ENCODE measurements around the gene FRMPD4. TPM values are rescaled to one million over a fixed set of nuclear protein-coding genes. Genes with fewer than 3 reads are reported as not detected.

FRMPD4 gene
- total and polyA plus RNA-seq, 10 of the 15 experiments (the other 5 are each of a cell fraction or from before 2014, with no cell fraction given), result not detected

DNA sequence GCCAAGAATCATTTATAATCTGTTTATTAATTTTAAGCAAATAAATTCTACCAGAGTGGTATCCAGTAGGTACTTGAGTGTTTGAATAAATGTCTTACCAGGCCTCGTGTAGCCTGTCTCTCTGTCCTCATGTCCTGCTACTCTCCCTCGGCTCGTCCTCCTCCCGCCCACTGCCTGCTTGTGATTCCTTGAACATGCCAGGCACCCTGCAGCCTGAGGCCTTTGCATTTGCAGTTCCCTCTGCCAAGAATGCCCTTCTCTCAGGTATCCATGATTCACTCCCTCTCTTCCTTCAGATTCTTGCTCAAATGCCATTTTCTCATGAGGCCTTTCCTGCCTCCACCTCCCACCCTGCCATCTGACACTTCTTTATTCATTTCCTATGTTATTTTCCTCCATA is 443.3 kb downstream of the FRMPD4 start:
- DNase-seq (ENCODE audit: low read depth, low spot score) (no peak), FAIRE-seq (no peak), ATAC-seq (no peak)
- RAD21 ChIA-PET (ENCODE audit: unreplicated experiment), result no interaction called here
- H3K9ac ChIP-seq (ENCODE audit: control insufficient read depth, insufficient read depth, low read length), result no peak overlapping the region
- WGBS (ENCODE audit: insufficient coverage, insufficient replicate concordance, low lambda C conversion rate, missing lambda C conversion rate), result 21% methylated on average over 4 of the region's 4 CpGs
- no peak overlapping the region for H3K4me3 ChIP-seq
- no peak overlapping the region for H2AFZ ChIP-seq (ENCODE audit: control insufficient read depth, low read depth, low read length)
- no peaks in the 10 kb centered on the region for H3K79me2 ChIP-seq (ENCODE audit: control insufficient read depth, insufficient read depth, low read length)
- no TSS peak for BruUV-seq (replicated peaks)
- H3K9me3 ChIP-seq (replicated peaks; ENCODE audit: control insufficient read depth, insufficient read depth, low read length), result no peaks in the 10 kb centered on the region
- in situ Hi-C loops (cut with MboI) (no loop called here), intact Hi-C loops (cut with micrococcal nuclease; ENCODE audit: unreplicated experiment) (no loop called here)
- H3K4me1 ChIP-seq (ENCODE audit: control insufficient read depth, insufficient read depth, low read length), result no peaks in the 10 kb centered on the region
- CTCF ChIA-PET, result no interaction called here
- no peaks in the 10 kb centered on the region for H3K36me3 ChIP-seq (ENCODE audit: control insufficient read depth in 2 of 2, insufficient read depth in 2 of 2, low read length in 1 of 2)
- SMC1A ChIA-PET (ENCODE audit: uncharacterized antibody, unreplicated experiment), result no interaction called here
- POLR2A ChIA-PET, result no interaction called here
- no peak overlapping the region for H3K27ac ChIP-seq (ENCODE audit: control insufficient read depth, insufficient read depth)
- no peaks in the 10 kb centered on the region for H3K27me3 ChIP-seq (replicated peaks in 1 of 2; ENCODE audit: control insufficient read depth in 2 of 2, insufficient read depth in 2 of 2, low read length in 1 of 2)
- TF ChIP-seq SMARCA5 (IDR thresholded peaks at IDR 0.05) (no peak), NRF1 (conservative IDR thresholded peaks at IDR 0.05; ENCODE audit: low read depth, low read length) (no peak)
- TF ChIP-seq, protein P1, sequence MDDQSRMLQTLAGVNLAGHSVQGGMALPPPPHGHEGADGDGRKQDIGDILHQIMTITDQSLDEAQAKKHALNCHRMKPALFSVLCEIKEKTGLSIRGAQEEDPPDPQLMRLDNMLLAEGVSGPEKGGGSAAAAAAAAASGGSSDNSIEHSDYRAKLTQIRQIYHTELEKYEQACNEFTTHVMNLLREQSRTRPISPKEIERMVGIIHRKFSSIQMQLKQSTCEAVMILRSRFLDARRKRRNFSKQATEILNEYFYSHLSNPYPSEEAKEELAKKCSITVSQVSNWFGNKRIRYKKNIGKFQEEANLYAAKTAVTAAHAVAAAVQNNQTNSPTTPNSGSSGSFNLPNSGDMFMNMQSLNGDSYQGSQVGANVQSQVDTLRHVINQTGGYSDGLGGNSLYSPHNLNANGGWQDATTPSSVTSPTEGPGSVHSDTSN (IDR thresholded peaks at IDR 0.05; ENCODE audit: insufficient replicate concordance, low read depth, low read length), result no peak
- H3K4me2 ChIP-seq (ENCODE audit: control insufficient read depth, insufficient read depth), result no peak overlapping the region
- no peaks in the 10 kb centered on the region for H4K20me1 ChIP-seq (ENCODE audit: control insufficient read depth, insufficient read depth)

DNA sequence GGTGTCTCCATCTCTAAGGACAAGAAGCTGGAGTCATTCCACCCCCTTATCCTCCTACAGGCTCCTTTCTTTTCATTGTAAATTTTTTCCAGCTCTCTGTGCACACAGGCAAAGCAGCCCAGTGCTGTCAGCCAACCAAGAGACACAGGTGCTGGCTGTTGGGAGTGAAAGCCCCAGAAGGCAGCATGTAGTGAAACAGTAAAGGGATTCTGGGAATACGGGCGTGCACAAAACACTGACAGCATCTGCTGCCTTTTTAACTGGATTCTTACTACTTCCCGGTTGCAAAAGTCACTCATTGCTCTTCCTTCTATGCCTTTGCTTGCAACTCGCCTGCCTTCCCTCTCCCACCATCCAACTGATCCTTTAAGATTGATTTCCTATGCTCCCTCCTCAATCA is 444.4 kb downstream of the FRMPD4 start:
- no peaks in the 10 kb centered on the region for H3K27me3 ChIP-seq (replicated peaks in 1 of 2; ENCODE audit: control insufficient read depth in 2 of 2, insufficient read depth in 2 of 2, low read length in 1 of 2)
- TF ChIP-seq WRNIP1 (IDR thresholded peaks at IDR 0.05; ENCODE audit: borderline replicate concordance, low read depth, low read length), result no peak
- no peak for TF ChIP-seq NFYB (IDR thresholded peaks at IDR 0.05; ENCODE audit: insufficient read depth, low read depth, low read length)
- TF ChIP-seq, protein P2, sequence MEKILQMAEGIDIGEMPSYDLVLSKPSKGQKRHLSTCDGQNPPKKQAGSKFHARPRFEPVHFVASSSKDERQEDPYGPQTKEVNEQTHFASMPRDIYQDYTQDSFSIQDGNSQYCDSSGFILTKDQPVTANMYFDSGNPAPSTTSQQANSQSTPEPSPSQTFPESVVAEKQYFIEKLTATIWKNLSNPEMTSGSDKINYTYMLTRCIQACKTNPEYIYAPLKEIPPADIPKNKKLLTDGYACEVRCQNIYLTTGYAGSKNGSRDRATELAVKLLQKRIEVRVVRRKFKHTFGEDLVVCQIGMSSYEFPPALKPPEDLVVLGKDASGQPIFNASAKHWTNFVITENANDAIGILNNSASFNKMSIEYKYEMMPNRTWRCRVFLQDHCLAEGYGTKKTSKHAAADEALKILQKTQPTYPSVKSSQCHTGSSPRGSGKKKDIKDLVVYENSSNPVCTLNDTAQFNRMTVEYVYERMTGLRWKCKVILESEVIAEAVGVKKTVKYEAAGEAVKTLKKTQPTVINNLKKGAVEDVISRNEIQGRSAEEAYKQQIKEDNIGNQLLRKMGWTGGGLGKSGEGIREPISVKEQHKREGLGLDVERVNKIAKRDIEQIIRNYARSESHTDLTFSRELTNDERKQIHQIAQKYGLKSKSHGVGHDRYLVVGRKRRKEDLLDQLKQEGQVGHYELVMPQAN (conservative IDR thresholded peaks at IDR 0.05), result no peak
- no peak for TF ChIP-seq CEBPB (IDR thresholded peaks at IDR 0.05; ENCODE audit: borderline replicate concordance in 1 of 2, low read depth in 2 of 2, low read length in 2 of 2)
- no peak for TF ChIP-seq NFXL1 (IDR thresholded peaks at IDR 0.05; ENCODE audit: borderline replicate concordance)
- DNase-seq (ENCODE audit: low read depth, low spot score) (no peak), FAIRE-seq (no peak), ATAC-seq (no peak)
- 35% methylated on average over 4 of the region's 4 CpGs for WGBS (ENCODE audit: insufficient coverage, insufficient replicate concordance, low lambda C conversion rate, missing lambda C conversion rate)
- RAD21 ChIA-PET (ENCODE audit: unreplicated experiment), result no interaction called here
- no peaks in the 10 kb centered on the region for H3K79me2 ChIP-seq (ENCODE audit: control insufficient read depth, insufficient read depth, low read length)
- no peak overlapping the region for H2AFZ ChIP-seq (ENCODE audit: control insufficient read depth, low read depth, low read length)
- CTCF ChIA-PET, result no interaction called here
- H3K4me3 ChIP-seq, result no peak overlapping the region
- in situ Hi-C loops (cut with MboI), result no loop called here
- H3K4me2 ChIP-seq (ENCODE audit: control insufficient read depth, insufficient read depth), result no peak overlapping the region
- H3K9me3 ChIP-seq (replicated peaks; ENCODE audit: control insufficient read depth, insufficient read depth, low read length), result no peaks in the 10 kb centered on the region
- no peaks in the 10 kb centered on the region for H3K36me3 ChIP-seq (ENCODE audit: control insufficient read depth in 2 of 2, insufficient read depth in 2 of 2, low read length in 1 of 2)
- POLR2A ChIA-PET, result no interaction called here
- H3K9ac ChIP-seq (ENCODE audit: control insufficient read depth, insufficient read depth, low read length), result no peak overlapping the region
- H3K4me1 ChIP-seq (ENCODE audit: control insufficient read depth, insufficient read depth, low read length), result no peaks in the 10 kb centered on the region
- BruUV-seq (replicated peaks), result no TSS peak
- intact Hi-C loops (cut with micrococcal nuclease; ENCODE audit: unreplicated experiment), result no loop called here
- SMC1A ChIA-PET (ENCODE audit: uncharacterized antibody, unreplicated experiment), result no interaction called here
- no peaks in the 10 kb centered on the region for H4K20me1 ChIP-seq (ENCODE audit: control insufficient read depth, insufficient read depth)
- no peak overlapping the region for H3K27ac ChIP-seq (ENCODE audit: control insufficient read depth, insufficient read depth)

Data from GM12878 (cell line).